ENCODE results near the gene USH2A.

Gene USH2A

DNA sequence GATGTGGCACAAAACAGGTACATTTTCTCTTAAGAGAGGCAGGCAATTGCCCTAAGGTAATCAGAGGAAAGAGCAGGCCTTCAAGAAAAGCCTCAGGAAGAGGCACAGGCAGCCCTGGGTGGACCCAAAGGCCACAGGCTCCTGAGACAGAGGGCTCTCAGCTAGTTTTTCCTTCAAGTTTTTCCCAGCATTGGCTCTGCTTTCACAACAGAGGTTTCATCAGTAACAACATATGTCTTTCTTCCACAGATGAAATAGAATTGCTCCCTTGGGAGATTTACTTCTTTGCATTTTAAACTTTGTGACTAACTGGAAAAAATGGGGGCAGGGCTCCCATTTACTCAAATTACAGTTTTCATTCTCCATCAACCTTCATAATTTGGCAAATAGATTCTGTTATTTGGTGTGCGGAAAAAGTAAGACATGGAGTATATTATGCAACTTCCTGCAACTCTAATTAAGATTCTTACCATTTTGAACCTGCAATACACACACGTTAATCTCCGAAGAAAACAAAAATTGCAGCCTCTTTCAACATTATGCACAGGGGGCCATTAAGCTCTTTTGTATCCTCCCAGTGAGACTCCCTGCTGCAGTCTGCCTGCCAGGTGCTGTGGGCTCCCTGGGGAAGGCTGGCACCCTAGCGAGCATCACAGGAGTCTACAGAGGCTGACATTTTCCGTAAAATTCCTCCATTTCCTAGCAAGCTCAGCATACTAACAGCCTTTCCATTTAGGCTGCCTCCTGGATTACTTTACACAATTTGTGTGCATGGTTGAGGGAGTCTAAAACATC lies 282.3 kb downstream of the USH2A start:
- no peak for DNase-seq (ENCODE audit: low read depth)

DNA sequence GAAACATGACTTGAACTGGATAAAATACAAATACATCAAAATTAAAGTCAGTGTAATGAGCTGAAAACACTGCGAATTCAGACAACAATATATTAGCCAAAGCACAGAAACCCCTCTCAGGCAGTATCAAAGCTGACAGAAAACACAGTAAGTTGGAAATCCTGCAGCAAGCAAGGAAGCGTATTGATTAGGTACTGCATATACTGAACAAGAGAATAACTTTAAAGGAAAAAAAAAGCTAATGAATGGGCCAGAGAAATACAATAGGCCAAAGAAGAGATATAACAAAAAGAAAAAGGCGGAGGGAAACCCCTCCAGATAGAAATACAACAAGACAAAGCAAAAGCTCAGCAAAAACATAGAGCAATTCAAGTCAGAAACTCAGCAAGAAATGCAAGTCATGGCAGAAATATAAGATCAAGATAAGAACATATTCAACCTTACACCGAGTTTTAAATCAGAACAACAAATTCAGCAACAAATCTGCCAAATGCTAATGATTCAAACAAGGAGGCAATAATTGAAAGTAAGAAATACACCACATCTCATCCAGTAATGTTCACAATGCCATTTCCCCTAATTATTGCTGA lies 299.0 kb downstream of the USH2A start:
- no peak for DNase-seq (ENCODE audit: low read depth)

DNA sequence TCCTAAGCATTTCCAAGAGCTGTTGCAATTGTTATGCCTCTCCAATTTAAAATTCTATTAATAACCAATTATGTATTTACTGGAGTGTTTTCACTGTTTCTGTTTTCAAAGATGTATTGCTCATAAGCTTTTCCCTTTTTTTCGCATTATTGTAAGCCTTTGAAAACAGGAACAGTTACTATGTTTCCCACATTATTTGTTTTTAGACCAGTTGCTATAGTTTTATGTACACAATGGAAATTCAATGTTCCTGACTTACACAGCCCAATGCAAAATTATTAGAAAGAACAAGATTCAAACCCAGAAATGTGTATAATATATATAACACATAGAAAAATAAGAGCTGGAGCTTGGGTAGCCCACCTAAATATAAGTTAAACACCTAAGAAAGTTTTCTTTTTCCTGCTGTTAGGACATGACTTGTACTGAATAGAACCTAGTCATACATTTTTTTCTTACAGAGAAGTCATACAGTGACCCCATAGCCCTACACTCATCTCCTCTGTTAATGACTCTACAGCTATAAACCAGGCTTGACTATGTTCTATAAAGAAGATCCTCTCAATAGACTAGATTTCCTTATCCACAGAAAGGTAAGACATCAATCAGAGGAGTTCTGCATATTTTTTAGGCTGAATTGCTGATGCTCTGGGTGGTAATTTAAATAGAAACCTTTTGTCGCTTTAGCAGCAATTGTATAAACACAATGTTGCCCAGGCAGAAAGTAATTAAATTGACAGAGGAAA lies 299.6 kb downstream of the USH2A start:
- DNase-seq (ENCODE audit: low read depth): no peak

DNA sequence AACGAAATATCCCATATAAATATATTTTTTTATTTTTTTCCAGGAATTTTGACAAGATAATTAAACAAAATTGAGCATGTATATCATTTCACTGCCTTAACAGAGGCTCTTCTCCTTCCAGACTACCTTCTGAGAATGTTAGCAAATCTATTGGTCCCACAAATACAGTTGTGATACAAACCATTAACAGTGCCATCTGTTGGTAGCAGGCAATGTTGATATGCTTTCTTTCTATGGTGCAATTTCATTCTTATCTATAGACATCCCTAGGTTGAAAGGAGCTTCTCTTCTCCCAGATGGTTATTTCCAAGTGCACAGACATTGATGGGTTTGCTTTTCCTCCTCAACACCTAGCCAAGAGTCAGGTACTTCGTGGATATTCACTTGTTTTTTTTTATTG lies 303.6 kb downstream of the USH2A start:
- no peak for DNase-seq (ENCODE audit: low read depth)

DNA sequence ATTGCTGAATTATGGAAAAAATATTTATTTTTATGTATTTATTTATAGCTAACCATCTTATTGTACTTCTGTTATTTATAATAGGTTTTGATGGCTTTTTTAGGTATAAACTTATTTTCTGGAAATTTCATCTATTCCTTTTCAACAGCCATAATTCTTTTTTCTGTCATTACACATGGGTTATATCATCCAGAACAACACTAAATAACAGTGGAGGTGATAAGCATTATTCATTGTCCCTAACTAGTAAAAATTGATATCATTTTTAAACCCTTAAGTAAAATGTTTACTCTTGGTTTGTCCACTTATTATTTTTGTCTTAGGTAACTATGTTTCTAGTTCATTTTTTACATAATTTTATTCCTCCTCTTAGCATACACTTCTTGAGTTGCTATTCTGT lies 309.1 kb downstream of the USH2A start:
- DNase-seq (ENCODE audit: low read depth): no peak

DNA sequence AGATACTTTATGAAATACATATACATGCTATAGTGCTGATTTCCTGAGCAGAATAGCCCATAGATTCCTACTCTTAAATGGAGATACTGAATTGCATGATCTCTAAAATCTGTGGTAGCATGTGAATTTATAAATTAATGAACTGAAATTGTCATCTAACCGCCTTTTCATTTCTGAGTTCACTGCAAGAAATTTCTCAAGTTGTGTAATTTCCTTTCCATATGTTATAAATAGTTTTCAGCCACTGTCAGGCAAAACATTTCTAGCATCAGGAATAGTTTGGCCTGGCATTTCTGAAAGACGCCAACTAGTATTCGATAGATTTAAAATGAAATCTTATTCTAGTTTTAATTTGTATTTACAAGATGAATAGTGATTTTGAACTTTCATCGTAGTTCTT lies 310.1 kb downstream of the USH2A start:
- no peak for DNase-seq (ENCODE audit: low read depth)

DNA sequence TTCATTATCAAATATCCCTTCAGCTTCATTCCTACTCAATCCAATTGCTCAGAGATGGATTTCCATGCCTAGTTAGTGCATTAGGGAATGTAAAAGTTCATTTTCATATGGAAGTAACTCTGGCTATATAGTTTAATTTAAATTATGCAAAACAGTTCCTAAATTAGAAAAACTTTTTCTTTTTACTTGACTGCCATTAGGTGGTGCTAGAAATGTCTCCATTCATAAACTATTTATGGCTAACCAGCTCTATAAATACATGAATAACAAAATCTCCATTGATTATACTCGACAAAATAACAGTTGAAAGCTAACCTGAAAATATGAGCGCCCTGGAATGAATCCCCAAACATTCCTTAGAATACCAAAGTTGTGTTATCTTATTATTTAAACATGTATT lies 311.4 kb downstream of the USH2A start:
- no peak for DNase-seq (ENCODE audit: low read depth)

DNA sequence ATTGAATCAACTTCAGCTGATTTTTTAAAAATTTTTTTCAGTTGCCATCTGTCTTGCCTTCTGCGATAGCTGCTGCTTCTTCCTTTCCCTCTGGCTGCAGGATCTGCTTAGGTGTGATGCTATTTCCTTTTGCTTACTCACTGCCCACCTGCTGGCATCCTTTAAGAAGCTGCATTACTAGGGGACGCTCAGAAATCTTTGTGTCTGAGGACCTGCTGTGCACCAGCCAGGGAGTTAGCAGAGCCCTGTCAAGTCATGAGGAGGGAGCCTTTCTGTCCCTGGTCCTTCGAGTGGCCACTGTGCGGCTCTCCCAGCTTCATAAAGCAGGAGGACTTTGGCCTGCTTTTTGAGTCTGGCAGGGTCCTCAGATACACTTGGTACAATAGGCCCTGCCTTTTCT lies 327.8 kb downstream of the USH2A start:
- DNase-seq (ENCODE audit: low read depth): no peak

DNA sequence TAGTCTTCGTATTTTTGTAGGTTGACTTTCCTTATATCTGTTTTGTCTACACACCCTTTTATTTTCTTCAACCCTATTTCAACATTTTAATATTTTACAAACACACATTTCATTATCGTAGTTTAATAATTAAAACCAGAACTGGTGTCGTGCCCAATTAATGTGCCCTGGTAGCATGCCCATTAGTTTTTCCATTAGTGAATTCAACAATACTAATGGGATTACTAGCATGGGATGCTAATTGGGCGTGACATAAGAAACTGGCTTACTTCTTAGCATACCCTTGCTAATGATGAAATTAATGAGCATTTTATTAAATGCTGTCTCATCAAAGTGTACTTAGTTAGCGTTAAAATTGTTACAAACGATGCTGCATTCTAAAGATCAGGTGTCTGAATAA lies 332.7 kb downstream of the USH2A start:
- DNase-seq (ENCODE audit: low read depth): no peak

DNA sequence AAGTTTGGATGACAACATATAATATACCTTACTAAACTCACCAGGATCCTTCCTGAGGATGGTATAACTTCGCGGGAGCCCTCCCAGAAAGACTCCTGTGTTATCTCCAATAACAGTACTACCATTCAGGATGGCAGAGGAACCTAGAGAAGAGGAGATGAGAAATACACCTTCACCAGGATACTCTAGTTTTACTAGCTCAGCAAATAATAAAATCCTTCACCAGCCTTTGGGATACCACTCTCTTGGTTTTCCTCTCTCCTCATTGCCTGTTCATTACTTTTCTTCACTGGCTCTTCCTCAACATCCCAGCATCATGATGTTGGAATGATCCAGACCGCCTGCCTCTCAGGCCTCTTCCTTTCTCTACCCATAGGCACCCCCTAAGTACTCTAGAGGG lies 336.6 kb downstream of the USH2A start:
- DNase-seq (ENCODE audit: low read depth): no peak

DNA sequence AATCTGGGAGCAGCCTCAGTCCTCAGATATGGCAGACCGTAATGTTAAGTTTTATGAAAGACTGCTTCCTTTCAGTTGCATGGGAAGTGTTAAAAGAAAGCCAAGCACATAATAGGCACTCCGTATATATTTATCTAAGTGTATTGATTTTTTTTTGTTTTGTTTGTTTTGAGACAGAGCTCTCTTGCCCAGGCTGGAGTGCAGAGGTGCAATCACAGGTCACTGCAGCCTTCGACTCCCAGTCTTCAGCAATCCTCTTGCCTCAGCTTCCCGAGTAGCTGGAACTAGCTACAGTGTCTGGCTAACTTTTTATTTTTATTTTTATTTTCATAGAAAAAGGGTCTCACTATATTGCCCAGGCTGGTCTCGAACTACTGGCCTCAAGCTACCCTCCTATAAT lies 341.8 kb downstream of the USH2A start:
- no peak for DNase-seq (ENCODE audit: low read depth)

DNA sequence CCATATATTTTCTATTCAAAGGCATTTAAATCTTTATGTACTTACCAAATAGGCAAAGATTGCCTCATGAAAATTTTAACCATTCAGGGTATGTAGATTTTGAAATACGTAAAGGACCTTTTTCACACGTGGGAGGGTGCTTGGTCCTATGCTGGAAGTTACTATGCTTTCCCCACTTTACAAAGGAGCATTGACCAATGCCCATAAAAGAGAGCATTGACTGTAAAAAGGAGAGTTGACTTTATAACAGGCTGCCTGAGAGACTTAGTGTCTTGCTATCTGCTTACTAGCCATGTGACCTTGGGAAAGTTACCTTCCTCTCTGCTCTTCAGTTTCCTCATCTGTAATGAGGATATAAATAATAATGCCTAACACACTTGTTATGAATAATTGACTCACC lies 346.5 kb downstream of the USH2A start:
- no peak for DNase-seq (ENCODE audit: low read depth)

DNA sequence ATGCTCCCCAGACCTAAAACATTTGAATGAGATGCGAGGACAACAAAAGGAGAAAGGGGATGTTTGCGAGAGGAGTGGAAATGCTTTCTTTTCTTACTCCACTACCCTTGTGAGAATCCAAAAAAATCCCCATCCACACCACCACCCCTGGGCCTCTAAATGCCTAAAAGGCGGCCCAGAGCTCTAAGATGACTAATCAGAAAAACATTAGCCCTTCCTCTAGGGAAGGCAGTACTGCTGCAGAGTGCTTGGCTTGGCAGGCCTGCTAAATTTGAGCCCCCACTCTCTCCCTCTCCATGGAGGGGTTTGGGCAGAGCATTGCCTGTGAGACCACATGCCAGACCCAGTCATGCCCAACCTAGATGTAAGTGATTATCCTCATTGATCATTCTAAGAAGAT lies 347.9 kb downstream of the USH2A start:
- no peak for DNase-seq (ENCODE audit: low read depth)

DNA sequence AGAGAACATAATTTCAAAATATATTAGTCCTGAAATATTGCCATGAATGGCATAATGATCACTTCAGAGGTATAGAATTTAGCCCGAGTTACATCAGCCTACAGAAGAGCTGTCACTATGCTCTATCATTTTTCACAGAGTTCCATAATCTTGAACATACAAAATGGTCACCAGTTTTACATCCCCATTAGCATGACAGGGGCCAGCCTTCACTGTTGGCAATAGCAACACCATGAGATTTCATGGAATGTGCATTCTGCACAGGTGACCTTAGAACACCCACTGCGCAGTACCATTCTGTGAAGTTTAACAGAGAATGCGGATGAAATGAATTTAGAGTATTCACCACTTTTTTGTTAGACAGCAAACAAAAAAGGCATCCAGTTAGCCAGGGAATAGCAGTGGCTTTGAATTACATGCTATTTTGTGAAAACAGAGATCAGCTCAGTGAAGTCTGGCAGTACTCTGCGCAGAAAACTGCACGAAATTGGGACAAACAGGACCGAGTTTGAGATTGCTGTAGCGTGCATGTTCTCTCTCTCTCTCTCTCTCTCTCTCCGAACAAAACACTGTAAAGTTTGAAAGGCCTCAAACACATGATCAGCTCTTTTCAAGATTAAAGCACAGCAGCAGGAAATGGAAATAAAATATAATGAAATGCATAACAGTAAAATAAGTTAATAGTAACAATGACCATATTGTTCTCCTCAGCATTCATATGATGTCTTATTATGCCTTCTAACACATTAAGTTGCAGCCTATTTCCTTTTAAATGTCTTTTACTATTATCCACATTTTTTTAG lies 349.3 kb downstream of the USH2A start:
- no peak for DNase-seq (ENCODE audit: low read depth)

DNA sequence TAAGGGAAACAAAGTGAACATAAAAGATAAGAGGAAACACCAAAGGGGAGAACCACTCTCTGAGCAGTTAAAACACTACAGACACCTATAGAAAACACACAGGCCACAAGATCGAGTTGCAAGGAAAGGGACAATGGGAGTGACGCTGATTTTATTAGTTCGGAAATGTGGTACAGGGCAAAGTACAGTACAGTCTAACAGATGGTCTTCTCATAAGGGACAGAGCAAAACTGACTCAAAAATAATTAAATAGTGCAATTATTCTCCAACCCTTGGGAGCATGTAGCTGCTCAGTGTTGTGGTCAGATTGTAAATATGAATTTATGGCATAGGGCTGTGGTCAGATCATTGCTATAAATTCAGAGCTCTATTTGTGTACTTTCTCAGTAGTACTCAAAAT lies 352.0 kb downstream of the USH2A start:
- DNase-seq (ENCODE audit: low read depth): no peak

DNA sequence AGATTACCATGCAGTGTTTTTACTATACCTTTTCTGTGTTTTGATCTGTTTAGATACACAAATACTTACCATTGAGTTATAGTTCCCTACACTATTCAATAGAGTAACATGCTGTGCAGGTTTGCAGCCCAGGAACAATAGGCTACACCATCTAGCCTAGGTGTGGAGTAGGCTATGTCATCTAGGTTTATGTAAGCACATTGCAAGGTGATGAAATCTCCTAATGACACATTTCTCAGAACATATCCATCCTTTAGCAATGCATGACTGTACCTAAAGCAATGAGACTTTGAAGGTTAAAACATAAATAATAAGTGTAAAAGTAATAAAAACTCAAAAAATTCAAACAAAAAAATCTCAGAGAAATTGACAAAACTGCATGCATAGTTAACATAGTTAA lies 358.6 kb downstream of the USH2A start:
- no peak for DNase-seq (ENCODE audit: low read depth)

DNA sequence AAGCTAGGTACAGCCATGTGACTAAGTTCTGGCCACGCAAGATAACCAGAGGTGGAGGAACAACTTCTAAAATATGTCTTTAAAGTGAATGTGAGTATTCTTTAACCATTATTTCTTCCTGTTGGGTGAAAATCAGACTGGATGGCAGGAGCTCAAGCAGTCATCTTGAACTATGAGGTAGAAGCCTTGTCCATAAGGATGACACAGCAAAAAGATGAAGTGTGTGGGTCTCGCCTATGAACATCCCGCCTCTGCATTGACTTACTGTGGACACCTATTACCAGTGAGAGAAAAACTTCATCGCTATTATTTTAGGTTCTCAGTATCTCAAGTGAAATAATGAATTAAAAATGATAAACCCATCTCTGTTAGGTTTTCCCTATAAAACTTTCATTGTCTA lies 365.3 kb downstream of the USH2A start:
- DNase-seq (ENCODE audit: low read depth): no peak

DNA sequence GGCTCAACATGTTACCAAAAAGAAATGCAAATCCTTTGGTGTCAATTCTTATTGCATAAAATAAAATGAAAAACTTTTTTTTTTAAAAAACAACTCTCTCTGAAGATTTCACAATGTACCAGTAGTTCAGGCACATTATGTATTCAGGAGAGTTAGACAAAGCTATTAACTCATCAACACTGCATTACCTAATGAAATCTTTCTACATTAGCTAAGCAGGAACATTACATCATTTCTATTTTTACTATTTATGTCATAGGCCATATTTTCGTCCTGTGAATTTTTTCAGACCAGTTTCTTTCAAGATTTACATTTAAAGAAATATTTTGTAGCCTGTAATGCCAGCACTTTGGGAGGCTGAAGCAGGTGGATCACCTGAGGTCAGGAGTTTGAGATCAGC lies 366.2 kb downstream of the USH2A start:
- no peak for DNase-seq (ENCODE audit: low read depth)

DNA sequence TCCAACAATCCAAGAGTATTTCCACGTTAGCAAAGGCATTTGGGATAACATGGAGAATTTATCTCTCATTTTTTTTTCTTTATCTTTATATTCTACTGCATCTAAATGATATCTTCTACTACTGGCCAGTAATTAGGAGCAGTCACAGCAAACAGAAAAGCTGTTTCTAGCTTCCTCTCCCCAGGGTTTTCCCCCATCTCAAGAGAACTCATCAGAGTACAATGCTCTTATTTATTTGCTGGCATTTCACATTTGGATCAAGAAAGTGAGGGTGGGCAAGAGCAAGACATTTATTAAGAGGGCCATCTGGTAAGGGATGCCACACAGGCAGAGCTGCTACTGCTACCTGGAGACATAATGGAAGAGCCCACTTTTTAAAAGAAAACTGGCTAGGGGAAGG lies 368.2 kb downstream of the USH2A start:
- DNase-seq (ENCODE audit: low read depth): no peak

DNA sequence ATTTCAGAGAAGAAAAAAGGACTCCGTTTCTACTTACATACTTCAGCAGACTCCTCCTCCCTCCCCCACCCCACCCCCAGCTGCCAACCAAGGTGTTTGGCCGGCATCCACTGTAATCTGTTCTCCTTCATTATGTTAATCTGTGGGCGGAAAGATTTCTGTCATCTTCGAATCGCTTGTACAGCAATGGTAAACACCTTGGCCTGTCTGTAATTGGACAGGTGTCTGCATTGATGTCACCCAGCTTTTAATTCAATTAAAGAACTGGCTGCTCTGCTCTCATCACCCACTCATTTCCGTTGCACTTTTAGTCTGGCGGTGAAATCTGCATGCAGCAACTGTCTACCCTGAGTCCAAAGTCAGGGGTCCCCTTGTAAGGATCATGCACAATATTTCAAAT lies 368.6 kb downstream of the USH2A start:
- DNase-seq (ENCODE audit: low read depth): no peak

DNA sequence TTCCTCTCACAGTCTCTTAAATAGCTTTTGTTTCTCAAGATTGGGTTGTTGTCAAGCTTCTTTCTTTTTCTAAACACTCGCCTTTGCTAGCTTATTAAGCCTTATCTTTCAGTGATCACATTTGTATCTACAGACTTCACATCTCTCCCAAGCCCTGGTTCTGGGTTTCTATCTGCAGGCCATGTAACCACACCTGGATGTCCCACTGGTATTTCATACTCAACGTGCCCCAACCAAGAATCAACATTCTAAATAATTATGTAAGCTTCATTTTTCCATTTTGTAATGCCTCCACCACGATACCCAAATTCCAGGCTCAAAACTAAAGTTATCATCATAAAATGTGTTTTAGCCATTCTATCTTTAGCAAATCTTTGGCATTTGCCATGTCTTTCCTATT lies 372.2 kb downstream of the USH2A start:
- DNase-seq (ENCODE audit: low read depth): no peak

DNA sequence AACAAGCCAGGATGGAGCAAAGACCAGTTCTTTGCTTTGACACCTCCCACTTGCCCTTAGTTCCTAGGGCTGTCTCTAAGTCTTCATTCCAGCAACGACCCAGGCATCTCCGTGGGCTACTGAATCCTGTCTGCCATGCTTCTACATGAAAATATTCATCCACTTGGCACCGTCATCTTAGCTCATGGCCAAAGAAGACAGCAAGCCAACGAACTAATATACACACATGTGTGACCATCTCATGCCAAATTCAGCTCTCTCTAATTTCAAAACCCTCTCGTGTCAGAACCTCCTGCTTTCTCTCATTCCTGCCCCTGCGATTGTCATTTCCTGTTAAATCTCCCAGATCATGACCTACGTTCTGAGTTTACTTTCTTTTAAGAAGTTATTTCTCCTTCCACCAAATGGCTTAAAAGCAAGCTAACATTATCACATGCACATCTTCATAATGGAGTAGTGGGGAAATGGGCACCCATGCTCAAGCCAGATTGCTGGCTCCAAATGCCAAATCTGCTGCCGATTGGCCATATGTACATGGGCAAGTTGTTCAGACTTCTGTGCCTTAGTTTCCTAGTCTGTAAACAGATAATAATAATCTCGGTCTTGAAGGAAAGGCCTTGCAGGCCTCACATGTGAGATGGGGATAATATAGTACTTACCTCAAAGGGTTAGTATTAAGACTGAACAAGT lies 373.4 kb downstream of the USH2A start:
- no peak for DNase-seq (ENCODE audit: low read depth)
